Ishikawa (cell line): ENCODE measurements around the gene LDHAL6B.

Source experiments
- CEBPB ChIP-seq: IDR thresholded peaks from 2 replicates; pipeline ENCODE4 v1.6.1; 2012
- CREB1 ChIP-seq: IDR thresholded peaks from 2 replicates; pipeline ENCODE4 v1.6.1; 2012; ENCODE audit warnings: low read depth
- EGR1 ChIP-seq: IDR thresholded peaks from 2 replicates; pipeline ENCODE4 v1.6.1; 2012
- EP300 ChIP-seq: IDR thresholded peaks from 2 replicates; pipeline ENCODE4 v1.6.1; 2012; ENCODE audit warnings: borderline replicate concordance
- RAD21 ChIP-seq: IDR thresholded peaks from 2 replicates; pipeline ENCODE4 v1.6.1; 2012; ENCODE audit warnings: low read depth
- TCF12 ChIP-seq: IDR thresholded peaks from 2 replicates; pipeline ENCODE4 v1.6.1; 2012; ENCODE audit warnings: low read depth
- TEAD4 ChIP-seq: IDR thresholded peaks from 2 replicates; pipeline ENCODE4 v1.6.1; 2012
- ZBTB7A ChIP-seq: IDR thresholded peaks from 2 replicates; pipeline ENCODE4 v1.6.1; 2012; ENCODE audit warnings: low read depth
- TF ChIP-seq, protein P1 (sequence below): IDR thresholded peaks from 2 replicates; pipeline ENCODE4 v1.6.1; 2012
- TF ChIP-seq, protein P2 (sequence below): IDR thresholded peaks from 2 replicates; pipeline ENCODE4 v1.6.1; 2012

The LDHAL6B gene

DNA sequence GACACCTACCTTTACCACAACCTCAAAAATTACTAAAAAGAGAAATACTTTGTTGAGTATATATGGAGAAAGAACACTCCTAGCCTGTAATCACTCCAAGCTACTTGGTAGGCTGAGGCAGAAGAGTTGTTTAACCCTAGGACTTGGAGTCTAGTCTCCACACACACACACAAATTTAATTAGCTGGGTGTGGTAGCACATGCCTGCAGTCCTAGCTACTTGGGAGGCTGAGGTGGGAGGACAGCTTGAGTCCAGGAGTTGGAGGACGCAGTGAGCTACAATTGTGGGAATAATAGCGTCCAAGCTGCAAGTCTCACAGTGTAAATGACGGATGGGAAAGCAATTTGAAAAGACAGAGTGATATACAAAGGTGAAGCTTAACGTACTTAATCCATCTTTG, 50.5 kb downstream of the LDHAL6B start:
- TF ChIP-seq CEBPB (no peak), EGR1 (no peak), TEAD4 (no peak), RAD21 (no peak), TCF12 (no peak), EP300 (no peak), CREB1 (no peak), ZBTB7A (no peak)
- TF ChIP-seq, protein P1, sequence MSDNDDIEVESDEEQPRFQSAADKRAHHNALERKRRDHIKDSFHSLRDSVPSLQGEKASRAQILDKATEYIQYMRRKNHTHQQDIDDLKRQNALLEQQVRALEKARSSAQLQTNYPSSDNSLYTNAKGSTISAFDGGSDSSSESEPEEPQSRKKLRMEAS, result no peak
- TF ChIP-seq, protein P2, sequence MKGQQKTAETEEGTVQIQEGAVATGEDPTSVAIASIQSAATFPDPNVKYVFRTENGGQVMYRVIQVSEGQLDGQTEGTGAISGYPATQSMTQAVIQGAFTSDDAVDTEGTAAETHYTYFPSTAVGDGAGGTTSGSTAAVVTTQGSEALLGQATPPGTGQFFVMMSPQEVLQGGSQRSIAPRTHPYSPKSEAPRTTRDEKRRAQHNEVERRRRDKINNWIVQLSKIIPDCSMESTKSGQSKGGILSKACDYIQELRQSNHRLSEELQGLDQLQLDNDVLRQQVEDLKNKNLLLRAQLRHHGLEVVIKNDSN, result no peak
